GM23338 (cell line): ENCODE data around the gene NT5DC4. TPM values are rescaled to one million over a fixed set of nuclear protein-coding genes. Genes with fewer than 3 reads are reported as not detected.

Experiments used
- ATAC-seq: fragments of 200-7000 bp; cut with Tn5 transposase; 3 replicates; pipeline ENCODE4 v1.9.1; 2020
- DNase-seq: peaks from one replicate; pipeline ENCODE4 v3.0.0-alpha.2; 2015; ENCODE audit warnings: low spot score
- H2AFZ ChIP-seq: fragments of 200-600 bp; sonication (generic); 2 replicates; pipeline ENCODE4 v1.8.0; 2016; ENCODE audit warnings: antibody characterized with exemption, mild to moderate bottlenecking, moderate library complexity
- H3F3A ChIP-seq: fragments of 200-600 bp; sonication (generic); replicated peaks from 2 replicates; pipeline ENCODE4 v1.8.0; 2017; ENCODE audit warnings: antibody characterized with exemption, mixed run types, low read depth
- H3K27ac ChIP-seq: fragments of 200-600 bp; sonication (generic); 2 replicates; pipeline ENCODE4 v1.6.1; 2016; ENCODE audit warnings: low read depth
- H3K27me3 ChIP-seq: fragments of 200-600 bp; sonication (generic); 2 replicates; pipeline ENCODE4 v1.8.0; 2016; ENCODE audit warnings: mild to moderate bottlenecking, mixed run types, moderate library complexity; ENCODE audit not compliant: insufficient read depth
- H3K36me3 ChIP-seq: fragments of 200-600 bp; sonication (generic); 2 replicates; pipeline ENCODE4 v1.8.0; 2016; ENCODE audit warnings: mild to moderate bottlenecking; ENCODE audit not compliant: insufficient read depth
- H3K4me1 ChIP-seq: fragments of 200-600 bp; sonication (generic); 2 replicates; pipeline ENCODE4 v1.8.0; 2016; ENCODE audit warnings: mild to moderate bottlenecking, moderate library complexity; ENCODE audit not compliant: insufficient read depth
- H3K4me2 ChIP-seq: fragments of 200-600 bp; sonication (generic); 2 replicates; pipeline ENCODE4 v1.7.1; 2017; ENCODE audit warnings: mixed run types
- H3K4me3 ChIP-seq: fragments of 200-600 bp; sonication (generic); 2 replicates; pipeline ENCODE4 v1.6.1; 2016; ENCODE audit warnings: mixed run types
- H3K79me2 ChIP-seq: fragments of 200-600 bp; sonication (generic); replicated peaks from 2 replicates; pipeline ENCODE4 v1.8.0; 2017; ENCODE audit warnings: mild to moderate bottlenecking; ENCODE audit not compliant: insufficient read depth
- H3K9me2 ChIP-seq: fragments of 200-600 bp; sonication (generic); 2 replicates; pipeline ENCODE4 v1.8.0; 2017; ENCODE audit not compliant: insufficient read depth
- H4K20me1 ChIP-seq: fragments of 200-600 bp; sonication (generic); replicated peaks from 2 replicates; pipeline ENCODE4 v1.8.0; 2017; ENCODE audit warnings: mild to moderate bottlenecking; ENCODE audit not compliant: insufficient read depth
- H3K27ac Mint-ChIP-seq: 2 replicates; pipeline ENCODE4 v1.8.0; 2020; ENCODE audit warnings: inconsistent platforms, mild to moderate bottlenecking, moderate library complexity, mixed read lengths
- H3K27me3 Mint-ChIP-seq: 3 replicates; pipeline ENCODE4 v1.8.0; 2022; ENCODE audit warnings: low read depth, mild to moderate bottlenecking, moderate library complexity, mixed read lengths, inconsistent platforms; ENCODE audit not compliant: insufficient read depth, poor library complexity
- H3K36me3 Mint-ChIP-seq: 3 replicates; pipeline ENCODE4 v1.8.0; 2021; ENCODE audit warnings: low read depth, mild to moderate bottlenecking, inconsistent platforms, moderate library complexity, mixed read lengths
- H3K4me1 Mint-ChIP-seq: 3 replicates; pipeline ENCODE4 v1.8.0; 2020; ENCODE audit warnings: mild to moderate bottlenecking, inconsistent platforms, mixed read lengths
- H3K4me3 Mint-ChIP-seq: 3 replicates; pipeline ENCODE4 v1.8.0; 2021; ENCODE audit warnings: moderate library complexity, mild to moderate bottlenecking, inconsistent platforms, mixed read lengths
- H3K9me3 Mint-ChIP-seq: 3 replicates; pipeline ENCODE4 v1.8.0; 2020; ENCODE audit warnings: moderate library complexity, mild to moderate bottlenecking, inconsistent platforms, mixed read lengths
- ETS1 ChIP-seq: IDR thresholded peaks from 2 replicates; pipeline ENCODE4 v1.6.1; 2016; ENCODE audit warnings: antibody characterized with exemption
- EZH2phosphoT487 ChIP-seq: fragments of 200-600 bp; sonication (generic); IDR thresholded peaks from one replicate; pipeline ENCODE4 v1.8.1; 2018; ENCODE audit warnings: antibody characterized with exemption; ENCODE audit not compliant: unreplicated experiment
- POLR2AphosphoS5 ChIP-seq: IDR thresholded peaks from 2 replicates; pipeline ENCODE4 v1.6.1; 2016; ENCODE audit warnings: antibody characterized with exemption, low read depth
- REST ChIP-seq: IDR thresholded peaks from one replicate; pipeline ENCODE4 v1.6.1; 2018; ENCODE audit warnings: antibody characterized with exemption; ENCODE audit not compliant: unreplicated experiment
- ZNF114 ChIP-seq: fragments of 250-450 bp; sonication (Bioruptor Pico); IDR thresholded peaks from 2 replicates; pipeline ENCODE4 v1.5.0; 2020; ENCODE audit warnings: mild to moderate bottlenecking, moderate library complexity
- ZNF331 ChIP-seq: fragments of 250-450 bp; sonication (Bioruptor Pico); IDR thresholded peaks from 2 replicates; pipeline ENCODE4 v1.5.0; 2020; ENCODE audit warnings: low read depth, mild to moderate bottlenecking, moderate library complexity
- polyA plus RNA-seq: library from polyadenylated mRNA; unstranded; fragments of >200 nt; fragmentation: Nextera tagmentation; extraction: Ambion mirVana; gene quantifications from 2 replicates; pipeline ENCODE4 v1.2.1, GENCODE V29; 2016
- total RNA-seq: library from RNA; depleted of rRNA; stranded (reverse); fragments of >200 nt; shearing (Covaris generic); gene quantifications from 2 replicates; pipeline ENCODE4 v1.2.3, GENCODE V29; 2014
- TF ChIP-seq, protein P1 (sequence below), 2 experiments: fragments of 200-600 bp in 1 of 2; sonication (generic) in 1 of 2; conservative IDR thresholded peaks; 2 replicates each; pipeline versions ENCODE4 v1.5.1 to v1.6.1; 2016 to 2017; ENCODE audit warnings: antibody characterized with exemption in 2 of 2, low read depth in 2 of 2, mild to moderate bottlenecking in 2 of 2, moderate library complexity in 1 of 2

The NT5DC4 gene
- total and polyA plus RNA-seq, 2 experiments from 2014 or later = not detected

GRCh38 chr2:112725545-112726457 lies 5.0 kb downstream of the NT5DC4 start:
- ATAC-seq (peak; percentile 7), DNase-seq (peak; percentile 6)
- Histone ChIP-seq H4K20me1 (no peaks in the 10 kb centered on the region), H3K27ac (no peak overlapping the region), H3K36me3 (no peaks in the 10 kb centered on the region), H3F3A (no peaks in the 10 kb centered on the region), H3K4me3 (no peak overlapping the region), H3K27me3 (no peaks in the 10 kb centered on the region), H3K79me2 (no peaks in the 10 kb centered on the region), H3K4me1 (no peaks in the 10 kb centered on the region; the same call in 1 of the 2 replicates), H3K9me2 (no peaks in the 10 kb centered on the region), H2AFZ (peak overlapping the region; percentile 96), H3K4me2 (no peak overlapping the region)
- Mint-ChIP-seq H3K27me3 (peaks cover 7% of the 10 kb centered on the region), H3K27ac (no peak overlapping the region), H3K4me1 (no peaks in the 10 kb centered on the region), H3K4me3 (no peak overlapping the region), H3K36me3 (no peaks in the 10 kb centered on the region), H3K9me3 (no peaks in the 10 kb centered on the region)
- TF ChIP-seq, protein P1, sequence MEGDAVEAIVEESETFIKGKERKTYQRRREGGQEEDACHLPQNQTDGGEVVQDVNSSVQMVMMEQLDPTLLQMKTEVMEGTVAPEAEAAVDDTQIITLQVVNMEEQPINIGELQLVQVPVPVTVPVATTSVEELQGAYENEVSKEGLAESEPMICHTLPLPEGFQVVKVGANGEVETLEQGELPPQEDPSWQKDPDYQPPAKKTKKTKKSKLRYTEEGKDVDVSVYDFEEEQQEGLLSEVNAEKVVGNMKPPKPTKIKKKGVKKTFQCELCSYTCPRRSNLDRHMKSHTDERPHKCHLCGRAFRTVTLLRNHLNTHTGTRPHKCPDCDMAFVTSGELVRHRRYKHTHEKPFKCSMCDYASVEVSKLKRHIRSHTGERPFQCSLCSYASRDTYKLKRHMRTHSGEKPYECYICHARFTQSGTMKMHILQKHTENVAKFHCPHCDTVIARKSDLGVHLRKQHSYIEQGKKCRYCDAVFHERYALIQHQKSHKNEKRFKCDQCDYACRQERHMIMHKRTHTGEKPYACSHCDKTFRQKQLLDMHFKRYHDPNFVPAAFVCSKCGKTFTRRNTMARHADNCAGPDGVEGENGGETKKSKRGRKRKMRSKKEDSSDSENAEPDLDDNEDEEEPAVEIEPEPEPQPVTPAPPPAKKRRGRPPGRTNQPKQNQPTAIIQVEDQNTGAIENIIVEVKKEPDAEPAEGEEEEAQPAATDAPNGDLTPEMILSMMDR (conservative IDR thresholded peaks at IDR 0.05; ENCODE audit: low read depth in 2 of 2) = peak in 1 of 2 experiments; percentile 33; a peak in 2 of 4 replicates
- TF ChIP-seq REST = no peak
- no peak for TF ChIP-seq EZH2phosphoT487
- no peak for TF ChIP-seq ZNF114

- Histone ChIP-seq H3K4me3 (no peak overlapping the region), H3K79me2 (no peaks in the 10 kb centered on the region), H3K27me3 (no peaks in the 10 kb centered on the region), H3K4me1 (no peaks in the 10 kb centered on the region; the same call in 1 of the 2 replicates), H3K9me2 (no peaks in the 10 kb centered on the region), H3K36me3 (no peaks in the 10 kb centered on the region), H4K20me1 (no peaks in the 10 kb centered on the region), H3K27ac (no peak overlapping the region), H2AFZ (peak overlapping the region; percentile 96), H3K4me2 (no peak overlapping the region), H3F3A (no peaks in the 10 kb centered on the region)
- Mint-ChIP-seq H3K27me3 (peaks cover 5% of the 10 kb centered on the region), H3K4me3 (no peak overlapping the region), H3K9me3 (no peaks in the 10 kb centered on the region), H3K27ac (no peak overlapping the region), H3K4me1 (no peaks in the 10 kb centered on the region), H3K36me3 (no peaks in the 10 kb centered on the region)
- TF ChIP-seq EZH2phosphoT487 (no peak), POLR2AphosphoS5 (peak; percentile 24; the same call in 1 of the 2 replicates), ZNF331 (CRISPR knock-in tag) (no peak), ETS1 (no peak)
- TF ChIP-seq, protein P1 (conservative IDR thresholded peaks at IDR 0.05; ENCODE audit: low read depth in 2 of 2) = peak; percentile 91 to 100
- peak; percentile 97 for DNase-seq
- ATAC-seq = peak; percentile 95
Observed at GRCh38 chr2:112726487-112727190, 5.8 kb downstream of the NT5DC4 start.
